Calu3 (cell line): ENCODE results near the gene MAZ. TPM values are rescaled to one million over a fixed set of nuclear protein-coding genes. Genes with fewer than 3 reads are reported as not detected.

ENCODE experiments used
- BruUV-seq: library from RNA; stranded (reverse); fragments of 400-500 nt; replicated peaks from 2 replicates; lab custom pipeline; 2021; lab: Mats Ljungman, UMichigan
- CTCF ChIA-PET: fragments of 300-600 bp; sonication (Branson Sonifier 250); formaldehyde crosslinking; loops from one replicate; lab custom pipeline; 2022; ENCODE audit warnings: antibody characterized with exemption; lab: Charles Lee
- DNase-seq: peaks from one replicate; pipeline ENCODE4 v3.0.0; 2022
- H3K27ac Mint-ChIP-seq: one replicate; pipeline ENCODE4 v1.8.0; 2022; ENCODE audit warnings: mixed read lengths; ENCODE audit not compliant: unreplicated experiment
- H3K27me3 Mint-ChIP-seq: one replicate; pipeline ENCODE4 v1.8.0; 2022; ENCODE audit warnings: mixed read lengths; ENCODE audit not compliant: unreplicated experiment
- H3K36me3 Mint-ChIP-seq: one replicate; pipeline ENCODE4 v1.8.0; 2022; ENCODE audit warnings: mild to moderate bottlenecking, moderate library complexity, mixed read lengths; ENCODE audit not compliant: insufficient read depth, unreplicated experiment
- H3K4me1 Mint-ChIP-seq: one replicate; pipeline ENCODE4 v1.8.0; 2022; ENCODE audit warnings: mild to moderate bottlenecking, low read depth, mixed read lengths; ENCODE audit not compliant: unreplicated experiment
- H3K4me3 Mint-ChIP-seq: one replicate; pipeline ENCODE4 v1.8.0; 2022; ENCODE audit warnings: mild to moderate bottlenecking, low read depth, moderate library complexity, mixed read lengths; ENCODE audit not compliant: unreplicated experiment
- H3K9me3 Mint-ChIP-seq: one replicate; pipeline ENCODE4 v1.8.0; 2022; ENCODE audit warnings: low read depth, mixed read lengths; ENCODE audit not compliant: unreplicated experiment
- intact Hi-C: fragments of 100-400 bp; cut with micrococcal nuclease; formaldehyde crosslinking; loops from one replicate; pipeline ENCODE4 v1.10.0; 2022; ENCODE audit not compliant: unreplicated experiment
- total RNA-seq: library from RNA; stranded (reverse); gene quantifications from 2 replicates; pipeline ENCODE4 v1.2.3, GENCODE V29; 2022
- TF ChIP-seq, protein P1 (sequence below): fragments of 200-600 bp; IDR thresholded peaks from one replicate; pipeline ENCODE4 v1.8.0; 2022; ENCODE audit warnings: antibody characterized with exemption; ENCODE audit not compliant: unreplicated experiment

MAZ gene
- total RNA-seq, 1 experiment from 2014 or later, result 257 TPM

DNA sequence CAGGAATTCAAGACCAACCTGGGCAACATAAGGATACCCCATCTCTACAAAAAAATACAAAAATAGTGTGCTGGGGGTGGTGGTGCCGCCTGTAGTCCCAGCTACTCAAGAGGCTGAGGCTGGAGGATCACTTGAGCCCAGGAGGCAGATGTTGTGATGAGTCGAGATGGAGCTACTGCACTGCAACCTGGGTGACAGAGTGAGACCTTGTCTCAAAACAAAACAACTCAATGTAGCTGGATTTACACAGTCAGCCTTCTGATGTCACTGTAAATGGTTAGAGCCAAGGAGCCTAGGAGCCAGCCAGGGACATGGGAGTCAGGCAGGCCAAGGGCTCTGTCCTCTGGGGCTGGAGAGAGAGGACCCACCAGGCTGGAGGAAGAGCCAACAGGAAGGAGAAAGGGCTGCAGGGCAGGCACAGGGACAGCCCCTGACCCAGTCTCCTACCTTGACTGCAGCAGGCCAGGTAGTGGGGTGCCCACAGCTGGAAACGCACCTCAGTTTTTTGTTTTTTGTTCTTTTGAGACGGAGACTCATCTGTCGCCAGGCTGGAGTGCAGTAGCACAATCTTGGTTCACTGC, 48.3 kb downstream of the MAZ start:
- Mint-ChIP-seq H3K4me1 (no peaks in the 10 kb centered on the region), H3K4me3 (no peak overlapping the region), H3K9me3 (no peaks in the 10 kb centered on the region), H3K27ac (no peak overlapping the region), H3K36me3 (peaks cover 21% of the 10 kb centered on the region), H3K27me3 (no peaks in the 10 kb centered on the region)
- CTCF ChIA-PET, result no interaction called here
- TF ChIP-seq, protein P1, sequence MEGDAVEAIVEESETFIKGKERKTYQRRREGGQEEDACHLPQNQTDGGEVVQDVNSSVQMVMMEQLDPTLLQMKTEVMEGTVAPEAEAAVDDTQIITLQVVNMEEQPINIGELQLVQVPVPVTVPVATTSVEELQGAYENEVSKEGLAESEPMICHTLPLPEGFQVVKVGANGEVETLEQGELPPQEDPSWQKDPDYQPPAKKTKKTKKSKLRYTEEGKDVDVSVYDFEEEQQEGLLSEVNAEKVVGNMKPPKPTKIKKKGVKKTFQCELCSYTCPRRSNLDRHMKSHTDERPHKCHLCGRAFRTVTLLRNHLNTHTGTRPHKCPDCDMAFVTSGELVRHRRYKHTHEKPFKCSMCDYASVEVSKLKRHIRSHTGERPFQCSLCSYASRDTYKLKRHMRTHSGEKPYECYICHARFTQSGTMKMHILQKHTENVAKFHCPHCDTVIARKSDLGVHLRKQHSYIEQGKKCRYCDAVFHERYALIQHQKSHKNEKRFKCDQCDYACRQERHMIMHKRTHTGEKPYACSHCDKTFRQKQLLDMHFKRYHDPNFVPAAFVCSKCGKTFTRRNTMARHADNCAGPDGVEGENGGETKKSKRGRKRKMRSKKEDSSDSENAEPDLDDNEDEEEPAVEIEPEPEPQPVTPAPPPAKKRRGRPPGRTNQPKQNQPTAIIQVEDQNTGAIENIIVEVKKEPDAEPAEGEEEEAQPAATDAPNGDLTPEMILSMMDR, result no peak
- BruUV-seq, result no TSS peak
- no peak for DNase-seq
- intact Hi-C loops, result no loop called here

DNA sequence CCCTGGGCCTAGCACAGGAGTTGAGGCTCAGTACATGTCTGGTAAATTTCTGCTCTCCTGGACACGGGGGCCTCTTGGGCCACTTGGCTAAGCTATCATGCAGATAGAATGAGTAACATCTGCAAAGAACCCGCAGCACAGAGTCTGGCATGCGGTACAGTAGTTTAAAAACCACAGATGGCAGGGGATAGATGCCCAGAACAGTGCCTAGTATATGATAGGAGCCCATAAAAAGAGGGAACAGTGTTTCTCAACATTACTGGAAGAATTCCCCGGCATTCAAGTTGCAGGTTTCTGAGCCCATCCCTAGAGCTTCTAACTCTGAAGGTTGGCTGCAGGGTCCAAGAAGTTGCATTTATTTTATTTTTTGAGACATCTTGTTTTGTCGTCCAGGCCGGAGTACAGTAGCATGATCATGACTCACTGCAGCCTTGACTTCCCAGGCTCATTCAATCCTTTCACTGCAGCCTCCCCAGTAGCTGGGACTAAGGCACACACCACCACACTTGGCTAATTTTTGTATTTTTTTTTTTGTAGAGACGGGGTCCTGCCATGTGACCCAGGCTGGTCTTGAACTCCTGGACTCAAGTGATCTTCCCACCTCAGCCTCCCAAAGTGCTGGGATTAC, 50.9 kb downstream of the MAZ start:
- intact Hi-C loops, result no loop called here
- Mint-ChIP-seq H3K4me1 (peaks cover 7% of the 10 kb centered on the region), H3K4me3 (no peak overlapping the region), H3K36me3 (peaks cover 22% of the 10 kb centered on the region), H3K9me3 (no peaks in the 10 kb centered on the region), H3K27me3 (no peaks in the 10 kb centered on the region), H3K27ac (no peak overlapping the region)
- no peak for DNase-seq
- no TSS peak for BruUV-seq
- TF ChIP-seq, protein P1, result no peak
- CTCF ChIA-PET, result interaction anchor here (0.6 to 1.1 kb wide), 2 partner anchors 9 to 76 kb away, joined by 3 to 4 read pairs; no protein-coding TSS in a partner anchor

DNA sequence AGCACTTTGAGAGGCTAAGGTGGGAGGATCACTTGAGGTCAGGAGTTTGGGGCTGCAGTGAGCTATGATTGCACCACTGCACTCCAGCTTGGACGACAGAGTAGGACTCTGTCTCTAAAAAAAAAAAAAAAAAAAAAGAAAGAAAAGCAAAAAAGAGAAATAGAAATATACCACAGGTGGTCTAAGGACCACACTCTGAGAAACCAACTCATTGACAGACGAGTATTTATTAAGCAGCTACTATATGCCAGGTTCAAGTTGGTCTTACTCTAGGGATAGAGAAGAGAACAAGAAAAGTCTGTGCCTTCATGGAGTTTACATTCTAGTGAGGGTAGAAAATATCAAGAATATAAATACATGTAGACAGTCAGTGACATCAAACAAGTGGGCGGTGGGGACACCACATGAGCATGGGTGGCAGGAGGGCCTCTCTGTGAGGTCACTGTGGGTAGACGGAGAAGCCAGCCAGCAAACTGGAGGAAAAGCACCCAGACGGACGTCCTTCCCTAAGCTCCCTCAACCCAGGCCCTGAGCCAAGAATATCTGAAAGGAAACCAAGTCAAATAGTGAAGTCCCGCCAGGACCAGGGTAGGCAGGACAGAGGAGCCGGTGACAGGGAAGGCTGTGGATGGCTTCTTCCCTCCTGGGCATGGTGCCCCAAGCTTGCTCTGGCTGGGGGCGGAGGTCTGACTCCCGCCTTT, 52.0 kb downstream of the MAZ start:
- H3K4me3 Mint-ChIP-seq, result no peak overlapping the region
- no peak for DNase-seq
- CTCF ChIA-PET, result interaction anchor here (0.6 to 1.0 kb wide), 2 partner anchors 10 to 75 kb away, joined by 3 to 4 read pairs; no protein-coding TSS in a partner anchor
- intact Hi-C loops, result no loop called here
- no peaks in the 10 kb centered on the region for H3K9me3 Mint-ChIP-seq
- H3K27ac Mint-ChIP-seq, result no peak overlapping the region
- H3K4me1 Mint-ChIP-seq, result peaks cover 7% of the 10 kb centered on the region
- H3K36me3 Mint-ChIP-seq, result peaks cover 33% of the 10 kb centered on the region
- TF ChIP-seq, protein P1, result no peak
- TSS peak; percentile 24 for BruUV-seq
- H3K27me3 Mint-ChIP-seq, result no peaks in the 10 kb centered on the region

DNA sequence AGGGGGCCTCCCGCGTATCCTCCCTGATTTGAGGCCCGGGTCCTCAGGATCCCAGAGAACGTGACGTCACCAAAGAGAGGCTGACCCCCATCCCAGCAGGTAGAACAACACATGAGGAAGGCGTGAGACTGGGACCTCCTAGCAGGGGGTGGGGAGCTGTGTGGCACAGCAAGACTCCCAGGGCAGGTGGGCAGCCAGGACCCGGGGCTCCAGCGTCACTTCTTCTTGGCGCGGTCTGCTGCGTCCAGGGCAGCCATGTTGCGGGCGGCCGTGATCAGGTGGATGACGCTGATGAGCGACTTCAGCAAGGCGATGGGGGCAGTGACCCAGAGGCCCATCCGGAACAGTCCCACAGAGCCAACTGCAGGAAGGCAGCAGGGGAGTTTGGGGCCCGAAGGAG, 52.6 kb downstream of the MAZ start:
- no TSS peak for BruUV-seq

More for the DNA sequence above, 52.6 kb downstream of the MAZ start:
- Mint-ChIP-seq H3K4me3 (no peak overlapping the region), H3K9me3 (no peaks in the 10 kb centered on the region), H3K4me1 (peaks cover 7% of the 10 kb centered on the region), H3K27me3 (no peaks in the 10 kb centered on the region), H3K27ac (no peak overlapping the region), H3K36me3 (peaks cover 32% of the 10 kb centered on the region)
- CTCF ChIA-PET, result no interaction called here
- DNase-seq, result no peak
- intact Hi-C loops, result no loop called here
- TF ChIP-seq, protein P1, result no peak
